HG03025 (cell line): ENCODE measurements around the gene C18orf32.
"Not testable (repeated sequence)": the region's sequence is repeated elsewhere in the genome, so short reads cannot be mapped to it uniquely, and the experiment has no call there.

ENCODE experiments used
- ATAC-seq: cut with Tn5 transposase; IDR thresholded peaks from one replicate; pipeline ENCODE4 v1.9.1; 2021; ENCODE audit warnings: mild to moderate bottlenecking, moderate library complexity; ENCODE audit not compliant: unreplicated experiment, low FRiP score

The C18orf32 gene

DNA sequence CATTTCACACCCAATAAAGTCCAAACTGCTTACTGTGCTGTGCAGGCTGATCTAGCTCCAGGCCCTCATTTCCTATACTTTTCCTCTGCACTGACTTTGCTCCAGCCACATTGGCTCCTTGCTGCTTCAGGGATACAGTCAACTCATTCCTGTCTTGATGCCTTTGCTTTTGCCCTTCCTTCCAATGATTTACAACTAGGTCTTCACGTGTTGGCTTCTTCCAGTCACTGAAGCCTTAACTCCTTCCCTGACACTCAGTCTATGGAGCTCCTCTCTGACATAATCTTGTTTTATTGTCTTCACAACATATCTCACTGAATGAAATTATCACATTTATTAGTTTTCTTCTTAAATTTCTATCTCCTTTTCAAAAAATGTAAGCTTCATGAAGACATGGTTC is 16.9 kb upstream of the C18orf32 start:
- ATAC-seq: no peak

DNA sequence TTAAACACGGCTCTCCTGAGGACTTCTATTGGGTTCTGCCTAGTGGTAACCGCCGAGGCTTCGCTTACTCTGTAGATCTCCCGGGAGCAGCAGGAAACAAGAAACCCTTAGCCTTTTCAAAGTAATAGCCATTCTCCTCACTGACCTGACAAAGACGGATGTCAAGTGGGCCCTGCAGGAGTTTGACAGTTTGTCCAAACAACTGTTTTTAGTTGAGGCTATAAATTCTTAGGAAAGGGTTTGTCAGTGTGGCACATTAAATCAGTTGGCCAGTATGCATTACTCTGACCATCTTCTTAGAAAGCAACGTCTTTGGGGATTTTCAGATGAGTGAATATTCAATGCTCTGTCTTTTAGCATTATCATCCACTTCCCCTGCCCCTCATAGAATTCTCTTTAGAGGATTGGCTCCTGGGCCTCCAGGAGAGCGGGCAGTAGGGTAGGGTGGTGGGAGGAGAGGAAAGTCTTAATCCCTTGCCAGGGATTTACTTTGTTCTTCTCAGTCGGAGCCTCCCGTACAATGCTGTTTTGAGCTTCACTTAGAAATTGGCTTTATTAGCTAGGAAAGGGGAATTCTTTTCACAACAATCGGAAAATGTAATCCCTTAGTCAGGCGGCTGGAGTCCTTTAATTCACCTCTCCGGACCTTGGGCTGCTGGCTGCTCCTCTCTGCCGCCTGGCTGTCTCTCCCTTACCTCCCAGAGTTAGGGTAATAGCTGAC is 13.3 kb upstream of the C18orf32 start:
- no peak for ATAC-seq

DNA sequence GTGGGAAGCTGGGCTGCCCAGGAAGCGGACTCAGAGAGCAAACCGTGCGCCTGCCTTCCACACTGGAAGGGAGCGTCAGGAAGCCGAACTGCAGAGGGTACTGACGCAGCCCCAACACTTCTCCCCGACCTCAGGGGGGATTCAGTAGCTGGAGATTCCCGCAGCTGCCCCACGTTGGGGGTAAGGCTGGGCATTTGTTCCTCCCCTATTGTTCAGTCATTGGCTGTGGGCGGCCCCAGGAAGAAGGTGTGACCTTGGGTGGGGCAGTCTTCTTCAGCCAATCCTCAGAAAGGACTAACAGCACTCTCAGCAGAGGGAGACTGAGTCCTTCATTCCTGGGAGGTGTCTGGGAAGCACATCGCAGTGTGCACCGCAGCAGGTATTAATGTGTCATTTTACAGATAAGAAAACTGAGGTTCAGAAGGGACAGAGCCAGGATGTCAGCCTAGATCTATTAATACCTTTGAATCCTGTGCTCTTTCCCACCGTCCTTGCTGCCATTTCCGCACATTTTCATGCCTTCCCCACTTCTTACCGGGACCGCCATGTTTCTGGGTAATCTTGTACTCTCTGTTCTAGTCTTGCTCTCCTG is 12.1 kb upstream of the C18orf32 start:
- no peak for ATAC-seq

DNA sequence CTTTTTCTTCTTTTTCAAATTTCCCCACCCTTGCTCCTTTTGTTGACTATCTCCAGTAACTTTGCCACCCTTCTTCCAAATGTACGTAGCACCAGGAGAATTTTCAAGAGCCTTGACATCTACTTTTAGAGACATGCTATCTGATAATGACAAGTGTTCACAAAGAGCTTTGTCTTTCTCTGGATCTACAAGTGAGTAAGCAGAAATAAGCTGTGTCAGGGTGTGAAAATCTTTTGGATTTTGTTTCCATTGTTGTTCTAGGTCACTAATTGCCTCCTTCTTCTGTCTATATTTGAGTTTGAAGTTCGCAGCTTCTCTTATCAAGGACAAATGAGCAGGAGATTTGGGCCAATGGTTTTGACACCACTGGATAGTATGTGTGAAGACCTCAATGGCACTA is 8.4 kb upstream of the C18orf32 start:
- ATAC-seq: no peak

DNA sequence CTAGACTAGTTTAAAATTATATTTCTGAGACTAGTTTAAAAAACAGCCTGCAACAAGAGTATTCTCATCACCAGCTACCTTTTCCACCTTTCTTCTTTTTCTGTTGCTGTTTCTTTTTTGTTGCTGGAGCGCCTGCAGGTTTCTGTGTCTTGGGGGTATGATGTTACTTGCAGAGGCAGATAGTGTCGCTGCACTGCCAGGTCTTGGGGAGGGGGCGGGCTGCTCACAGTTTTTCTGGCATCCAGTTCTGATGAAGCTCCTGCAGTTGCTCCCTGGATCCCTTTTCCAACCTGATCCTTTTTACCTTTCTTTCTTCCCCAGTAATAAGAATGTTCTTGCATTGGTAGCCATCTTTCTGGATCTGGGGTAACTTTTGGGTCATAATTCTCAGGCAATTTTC is 8.0 kb upstream of the C18orf32 start:
- ATAC-seq: no peak

DNA sequence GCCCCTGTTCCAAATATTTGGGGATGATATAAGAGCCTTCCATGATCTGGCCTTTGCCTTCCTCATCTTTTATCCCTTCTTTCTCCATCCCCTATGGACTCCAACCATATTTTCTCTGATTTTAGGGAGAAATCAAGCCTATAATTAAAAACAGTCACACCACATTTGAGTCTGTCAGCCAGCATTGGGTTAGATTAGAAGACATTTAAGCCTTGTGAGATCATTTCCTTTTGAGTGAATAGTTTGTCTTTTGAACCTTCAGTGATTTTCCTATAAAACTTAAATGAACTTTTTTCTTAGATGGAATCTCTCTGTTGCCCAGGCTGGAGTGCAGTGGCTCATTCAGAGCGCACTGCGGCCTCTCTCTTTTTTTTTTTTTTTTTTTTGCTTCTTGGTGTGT is 7.6 kb upstream of the C18orf32 start:
- no peak for ATAC-seq

DNA sequence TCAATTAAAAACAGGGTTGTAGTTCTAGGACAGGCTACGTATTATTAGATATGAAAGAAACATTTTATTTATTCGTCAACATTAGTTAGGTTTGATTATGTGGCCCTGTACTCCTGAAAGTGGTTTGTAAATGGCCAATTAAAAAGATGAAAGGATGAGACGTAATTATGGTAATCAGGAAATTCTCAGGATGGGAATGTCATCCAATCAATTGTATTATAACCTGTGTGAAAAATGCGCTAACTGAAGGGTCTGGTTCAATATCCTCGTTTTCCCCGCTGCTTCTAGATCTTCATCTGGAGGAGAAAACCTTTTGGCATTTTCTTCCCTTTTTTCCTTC is 5.6 kb upstream of the C18orf32 start:
- ATAC-seq: no peak

DNA sequence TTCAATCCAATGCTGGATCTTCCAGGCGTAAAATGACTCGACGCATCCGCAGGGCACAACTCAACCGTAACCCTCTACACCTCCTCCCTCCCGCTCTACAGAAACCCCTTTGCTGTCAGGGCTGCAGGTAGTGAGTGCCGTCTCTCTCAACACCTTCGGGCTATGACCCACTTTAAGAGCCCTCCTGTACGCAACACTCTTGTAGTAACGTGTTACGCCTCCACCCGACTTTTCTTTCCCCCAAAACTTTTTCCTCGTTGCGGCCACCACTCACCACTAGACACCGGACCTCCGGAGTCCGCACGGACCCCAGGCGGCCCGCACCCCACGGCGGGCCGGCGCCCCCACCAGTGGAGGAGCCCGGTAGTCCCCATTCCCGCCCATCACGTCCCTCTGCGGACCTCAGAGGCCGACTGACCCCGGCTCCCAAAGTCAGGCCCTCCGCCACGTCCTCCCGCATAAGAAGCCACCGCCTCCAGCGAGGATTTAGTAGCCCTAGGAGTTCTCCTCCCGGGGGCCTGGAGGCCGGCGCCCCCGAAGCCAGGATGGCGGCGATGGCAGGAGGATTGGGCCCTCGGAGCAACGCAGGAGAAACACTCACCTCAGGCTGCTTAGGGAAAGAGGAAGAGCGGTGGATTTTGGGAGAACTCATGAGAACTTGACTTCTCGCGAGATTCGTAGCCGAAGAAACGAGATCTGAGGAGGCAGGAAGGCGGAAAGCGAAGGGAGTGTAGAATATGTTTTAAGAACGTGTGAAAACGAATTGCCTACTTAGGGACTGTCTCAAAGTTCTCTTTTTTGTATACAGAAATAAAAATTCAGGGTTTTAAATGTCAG is 5.0 kb upstream of the C18orf32 start, which contains the start of gene RPL17:
RPL17 (minus strand) TSS at position 609 of the 837 bp plus-strand sequence.
- no peak for ATAC-seq

DNA sequence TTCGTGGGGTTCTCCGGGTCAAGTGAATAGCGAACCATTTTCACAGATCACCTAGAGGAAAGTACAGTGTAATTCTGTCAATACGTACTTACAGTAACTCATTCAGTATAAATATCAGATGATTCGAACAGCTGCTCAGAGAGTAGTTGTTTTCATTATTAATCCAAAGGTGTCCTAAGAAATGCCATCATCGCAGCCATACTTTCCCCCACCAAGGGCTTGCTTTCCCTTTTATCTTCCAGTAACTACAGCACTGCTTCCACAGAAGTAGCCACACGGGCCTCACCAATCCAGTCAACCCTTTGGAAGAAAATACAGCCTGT is 4.5 kb upstream of the C18orf32 start:
- ATAC-seq: no peak

DNA sequence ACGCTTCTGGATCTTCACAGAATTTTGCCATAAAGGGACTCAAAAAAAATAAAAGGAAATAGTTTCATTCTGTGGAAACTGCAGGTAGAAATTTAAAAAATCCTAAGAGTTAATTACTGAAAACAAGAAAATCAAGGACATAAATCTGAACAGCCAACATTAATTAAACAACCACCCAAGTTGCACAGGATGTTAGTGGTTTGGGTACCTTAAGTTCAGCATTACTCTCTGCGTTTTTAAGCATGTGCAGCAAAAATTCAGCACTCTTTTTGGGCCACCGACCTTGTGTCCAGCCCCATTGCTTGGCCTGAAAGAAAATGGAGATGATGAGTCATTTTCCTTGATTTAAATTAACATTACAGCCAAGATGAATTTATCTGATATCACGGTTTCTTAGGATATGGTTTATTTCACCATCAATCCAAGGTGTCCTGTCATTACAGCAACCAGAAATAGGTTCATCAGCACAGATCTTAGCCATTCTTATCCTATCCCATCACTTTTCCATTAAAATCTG is 3.3 kb upstream of the C18orf32 start:
- ATAC-seq: no peak

DNA sequence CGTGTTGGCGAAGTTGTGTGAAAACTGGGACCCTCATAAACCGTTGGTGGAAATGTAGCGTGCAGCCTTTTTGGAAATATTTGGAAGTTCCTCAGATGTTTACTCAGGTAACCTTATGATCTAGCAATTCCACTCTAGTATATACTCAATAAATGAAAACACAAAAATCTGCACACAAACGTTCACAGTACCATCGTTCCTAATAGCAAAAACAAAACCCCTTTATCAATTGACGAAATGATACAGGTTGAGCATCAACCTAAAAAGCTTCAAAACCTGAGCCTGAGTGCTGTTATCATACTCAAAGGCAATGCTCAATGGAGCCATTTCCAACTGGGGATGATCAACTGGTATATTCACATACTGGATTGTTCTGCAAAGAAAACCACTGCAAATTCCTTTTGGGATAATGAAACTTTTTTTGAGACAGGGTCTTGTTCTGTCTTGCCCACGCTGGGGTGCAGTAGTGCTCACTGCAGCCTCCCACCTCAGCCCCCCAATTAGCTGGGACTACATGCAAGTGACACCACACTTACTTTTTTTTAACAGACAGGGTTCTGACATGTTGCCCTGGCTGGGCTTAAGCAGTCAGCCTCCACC is 777 bp upstream of the C18orf32 start:
- ATAC-seq: no peak

DNA sequence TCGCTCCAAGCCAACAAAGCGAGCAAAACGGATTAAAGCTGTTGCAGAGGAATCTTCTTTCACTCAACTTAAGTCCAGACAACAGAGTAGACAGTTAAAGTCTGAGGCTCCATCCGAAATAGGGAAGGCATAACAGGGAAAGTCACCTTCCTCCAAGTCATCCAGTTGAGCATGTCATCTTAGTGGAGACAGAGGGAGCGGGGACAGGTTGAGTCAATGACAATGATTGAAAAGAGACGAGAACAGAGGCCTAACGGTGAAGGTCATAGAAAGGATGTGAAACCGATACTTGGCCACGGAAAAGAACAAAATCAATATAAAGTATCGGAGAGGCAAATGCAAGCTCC is 455 bp downstream of the C18orf32 start:
- peak; percentile 32 for ATAC-seq

DNA sequence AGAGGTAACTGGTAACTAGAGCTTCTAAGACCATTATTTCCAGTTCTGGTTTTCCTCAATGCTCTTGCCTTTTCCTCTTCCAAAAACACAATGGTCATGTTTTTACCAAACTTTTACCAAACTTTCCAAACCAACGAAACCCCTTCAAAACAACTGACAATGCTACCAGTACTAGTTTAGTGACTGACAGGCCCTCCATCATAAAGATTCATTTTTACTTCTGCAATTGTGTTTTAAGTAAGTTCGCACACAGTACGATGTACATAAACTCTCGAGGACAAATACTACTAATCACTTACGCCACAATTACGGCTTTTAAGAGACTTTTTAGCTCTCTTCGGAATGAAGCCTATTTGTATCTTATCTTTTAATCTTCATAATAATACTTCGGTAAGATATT is 900 bp downstream of the C18orf32 start:
- ATAC-seq: no peak

DNA sequence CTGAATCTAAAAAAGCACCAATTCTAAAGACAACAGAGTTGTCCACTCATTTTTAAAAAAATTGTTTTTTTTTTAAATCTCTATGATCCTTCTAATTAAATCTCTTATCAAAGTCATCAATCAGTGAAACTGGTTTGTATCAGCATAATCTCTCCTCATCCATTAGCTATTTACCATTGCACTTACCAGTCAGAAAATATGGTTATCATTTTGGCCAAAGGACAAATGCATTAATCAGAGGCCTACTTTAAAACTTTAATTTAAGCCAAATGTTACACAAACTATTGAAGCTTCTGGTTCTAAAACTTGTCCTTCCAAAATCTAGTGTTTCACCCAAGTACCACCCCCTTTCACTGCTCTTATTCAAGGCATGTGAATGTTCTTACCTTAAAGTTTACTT is 3.8 kb downstream of the C18orf32 start:
- no peak for ATAC-seq

DNA sequence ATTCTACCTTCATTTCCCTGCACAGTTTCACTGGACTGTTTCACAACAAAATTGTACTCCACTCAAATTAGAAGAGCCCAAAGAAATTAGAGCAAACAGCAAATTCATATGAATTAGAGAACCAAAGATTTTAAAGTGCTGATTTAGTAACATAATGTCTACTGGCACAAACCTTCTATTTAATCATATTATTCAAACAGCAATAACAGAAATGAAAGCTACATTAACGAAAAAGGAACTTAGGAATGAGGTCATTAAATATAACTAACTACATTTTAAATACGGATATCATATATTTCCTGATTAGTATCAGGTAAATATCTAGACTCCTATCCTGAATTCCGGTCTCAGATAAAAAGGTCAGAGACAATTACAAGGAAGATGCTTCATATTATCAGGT is 5.1 kb downstream of the C18orf32 start:
- ATAC-seq: no peak

DNA sequence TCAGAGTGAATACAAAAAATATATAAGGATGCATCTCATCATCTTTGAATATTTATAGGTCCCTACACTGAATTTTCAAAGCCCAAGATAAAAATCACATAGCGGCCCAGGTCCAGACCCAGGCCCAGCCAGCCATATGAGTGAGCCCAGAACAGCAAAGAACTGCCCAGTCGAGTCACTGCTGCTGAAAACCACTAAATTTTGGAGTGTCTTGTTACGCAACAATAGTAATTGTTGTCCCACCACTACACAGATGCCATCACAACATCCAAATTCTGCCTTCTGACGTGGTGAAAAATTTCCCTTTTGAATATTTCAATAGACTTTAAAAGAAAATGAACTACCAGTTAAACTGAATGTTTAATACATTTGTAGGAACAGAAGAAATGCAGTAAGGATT is 5.7 kb downstream of the C18orf32 start:
- no peak for ATAC-seq

DNA sequence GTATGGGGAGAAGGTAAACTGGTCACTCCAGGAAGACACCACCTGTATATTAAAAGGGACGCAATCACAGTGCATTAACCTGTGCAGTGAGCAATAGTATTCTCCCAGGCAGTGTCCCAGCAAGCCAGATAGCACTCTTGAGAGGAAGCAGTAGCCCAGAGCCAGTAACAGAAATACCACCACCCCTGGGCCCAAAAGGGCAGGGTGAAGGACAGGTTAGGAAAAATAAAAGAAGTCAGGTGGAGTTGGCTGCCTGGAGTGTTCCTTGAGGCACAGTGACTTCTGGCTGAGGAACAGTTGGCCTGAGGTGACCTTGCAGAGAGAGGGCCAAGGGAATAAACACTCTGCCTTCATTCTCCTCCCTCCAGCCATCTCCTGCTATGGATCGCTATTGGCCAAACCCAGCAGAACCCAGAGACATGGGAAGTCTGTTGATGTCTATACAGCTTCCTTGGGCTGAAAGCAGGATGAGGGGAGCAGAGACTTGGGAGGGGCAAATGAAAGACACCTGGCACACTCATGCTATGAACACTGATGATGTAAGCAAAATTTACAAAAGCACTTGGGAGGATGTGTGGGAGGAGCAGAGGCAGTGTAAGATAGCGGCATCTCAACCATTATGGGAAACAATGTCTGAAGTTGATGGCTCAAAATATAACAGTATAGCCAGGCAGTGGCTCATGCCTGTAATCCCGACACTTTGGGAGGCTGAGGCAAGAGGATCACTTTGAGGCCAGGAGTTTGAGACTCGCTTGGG is 7.5 kb downstream of the C18orf32 start:
- no peak for ATAC-seq

DNA sequence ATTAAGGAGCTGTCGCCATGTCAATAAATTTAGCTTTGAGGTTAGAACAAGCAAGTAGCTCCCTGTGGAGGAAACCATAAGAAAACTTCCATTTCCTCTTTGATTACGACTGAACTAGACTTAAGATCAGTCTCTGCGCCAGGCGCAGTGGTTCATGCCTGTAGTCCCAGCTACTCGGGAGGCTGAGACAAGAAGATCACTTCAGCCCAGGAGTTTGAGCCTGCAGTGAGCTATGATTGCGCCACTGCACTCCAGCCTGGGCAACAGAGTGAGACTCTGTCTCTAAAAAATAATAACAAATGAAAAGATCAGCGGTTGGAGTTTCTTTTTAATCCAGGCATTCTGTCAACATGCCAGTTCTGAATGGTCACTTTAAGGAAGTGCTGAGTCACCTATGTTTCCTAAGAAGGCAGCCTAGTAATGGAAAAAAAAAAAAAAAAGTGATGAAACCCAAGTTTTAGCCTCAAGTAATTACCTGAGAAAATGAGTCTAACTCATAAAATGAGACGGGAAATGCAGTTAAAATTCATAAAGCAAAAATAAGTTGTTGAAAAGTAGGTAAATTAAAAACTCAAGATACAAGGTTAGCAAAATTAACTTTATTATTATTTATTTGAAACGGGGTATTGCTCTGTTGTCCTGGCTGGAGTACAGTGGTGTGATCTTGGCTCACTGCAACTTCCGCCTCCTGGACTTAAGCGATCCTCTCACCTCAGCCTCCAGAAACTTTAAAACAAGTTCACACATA is 10.2 kb downstream of the C18orf32 start:
- no peak for ATAC-seq

DNA sequence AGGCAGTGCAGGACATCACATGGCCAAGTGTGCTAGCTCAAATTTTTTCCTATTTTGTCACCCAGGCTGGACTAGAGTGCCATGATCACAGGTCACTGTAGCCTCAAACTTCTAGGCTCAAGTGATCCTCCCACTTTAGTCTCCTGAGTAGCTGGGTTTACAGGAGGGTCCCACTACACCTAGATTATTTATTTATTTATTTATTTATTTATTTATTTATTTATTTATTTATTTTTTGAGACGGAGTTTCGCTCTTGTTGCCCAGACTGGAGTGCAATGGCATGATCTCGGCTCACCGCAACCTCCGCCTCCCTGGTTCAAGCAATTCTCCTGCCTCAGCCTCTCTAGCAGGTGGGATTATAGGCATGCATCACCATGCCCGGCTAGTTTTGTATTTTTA is 12.1 kb downstream of the C18orf32 start:
- not testable (repeated sequence) for ATAC-seq

DNA sequence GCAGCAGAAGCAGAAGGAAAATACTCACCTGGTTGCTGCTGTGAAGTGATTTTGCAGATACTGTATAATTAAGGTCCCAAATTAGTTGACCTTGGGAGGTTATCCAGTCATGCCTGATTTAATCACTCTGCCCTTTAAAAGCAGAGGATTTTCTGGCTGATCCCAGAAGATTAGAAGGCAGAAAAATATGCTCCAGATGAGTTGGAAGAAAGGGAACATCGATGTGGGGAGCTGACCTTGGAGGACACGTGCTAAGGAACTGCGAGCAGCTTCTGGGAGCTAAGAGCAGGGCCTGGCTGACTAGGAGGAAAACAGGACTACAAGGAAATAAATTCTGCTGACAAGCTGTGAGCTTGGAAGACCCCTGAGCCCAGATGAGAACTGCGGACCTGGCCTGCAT is 13.3 kb downstream of the C18orf32 start:
- no peak for ATAC-seq
